GM13976 (cell line): ENCODE measurements around the gene TSSC4.

Experiments used
- DNase-seq: peaks from one replicate; pipeline ENCODE4 v3.0.0; 2012; ENCODE audit warnings: low spot score
- in situ Hi-C: fragments of 300-500 bp; cut with MboI; formaldehyde crosslinking; loops from one replicate; pipeline ENCODE4 v1.12.0; 2022; ENCODE audit warnings: low sequenced_read_pairs, mixed read lengths, inconsistent platforms; ENCODE audit not compliant: unreplicated experiment
- TF ChIP-seq, protein P1 (sequence below): IDR thresholded peaks from 2 replicates; pipeline ENCODE4 v1.5.1; 2012; ENCODE audit warnings: borderline replicate concordance, mild to moderate bottlenecking; ENCODE audit not compliant: insufficient read depth; ENCODE audit errors: extremely low read depth, missing control alignments, control extremely low read depth

TSSC4 gene

GRCh38 chr11:2377511-2378443, 22.8 kb upstream of the TSSC4 start:
- in situ Hi-C loops: no loop called here
- TF ChIP-seq, protein P1, sequence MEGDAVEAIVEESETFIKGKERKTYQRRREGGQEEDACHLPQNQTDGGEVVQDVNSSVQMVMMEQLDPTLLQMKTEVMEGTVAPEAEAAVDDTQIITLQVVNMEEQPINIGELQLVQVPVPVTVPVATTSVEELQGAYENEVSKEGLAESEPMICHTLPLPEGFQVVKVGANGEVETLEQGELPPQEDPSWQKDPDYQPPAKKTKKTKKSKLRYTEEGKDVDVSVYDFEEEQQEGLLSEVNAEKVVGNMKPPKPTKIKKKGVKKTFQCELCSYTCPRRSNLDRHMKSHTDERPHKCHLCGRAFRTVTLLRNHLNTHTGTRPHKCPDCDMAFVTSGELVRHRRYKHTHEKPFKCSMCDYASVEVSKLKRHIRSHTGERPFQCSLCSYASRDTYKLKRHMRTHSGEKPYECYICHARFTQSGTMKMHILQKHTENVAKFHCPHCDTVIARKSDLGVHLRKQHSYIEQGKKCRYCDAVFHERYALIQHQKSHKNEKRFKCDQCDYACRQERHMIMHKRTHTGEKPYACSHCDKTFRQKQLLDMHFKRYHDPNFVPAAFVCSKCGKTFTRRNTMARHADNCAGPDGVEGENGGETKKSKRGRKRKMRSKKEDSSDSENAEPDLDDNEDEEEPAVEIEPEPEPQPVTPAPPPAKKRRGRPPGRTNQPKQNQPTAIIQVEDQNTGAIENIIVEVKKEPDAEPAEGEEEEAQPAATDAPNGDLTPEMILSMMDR: no peak
- peak; percentile 86 for DNase-seq

DNA sequence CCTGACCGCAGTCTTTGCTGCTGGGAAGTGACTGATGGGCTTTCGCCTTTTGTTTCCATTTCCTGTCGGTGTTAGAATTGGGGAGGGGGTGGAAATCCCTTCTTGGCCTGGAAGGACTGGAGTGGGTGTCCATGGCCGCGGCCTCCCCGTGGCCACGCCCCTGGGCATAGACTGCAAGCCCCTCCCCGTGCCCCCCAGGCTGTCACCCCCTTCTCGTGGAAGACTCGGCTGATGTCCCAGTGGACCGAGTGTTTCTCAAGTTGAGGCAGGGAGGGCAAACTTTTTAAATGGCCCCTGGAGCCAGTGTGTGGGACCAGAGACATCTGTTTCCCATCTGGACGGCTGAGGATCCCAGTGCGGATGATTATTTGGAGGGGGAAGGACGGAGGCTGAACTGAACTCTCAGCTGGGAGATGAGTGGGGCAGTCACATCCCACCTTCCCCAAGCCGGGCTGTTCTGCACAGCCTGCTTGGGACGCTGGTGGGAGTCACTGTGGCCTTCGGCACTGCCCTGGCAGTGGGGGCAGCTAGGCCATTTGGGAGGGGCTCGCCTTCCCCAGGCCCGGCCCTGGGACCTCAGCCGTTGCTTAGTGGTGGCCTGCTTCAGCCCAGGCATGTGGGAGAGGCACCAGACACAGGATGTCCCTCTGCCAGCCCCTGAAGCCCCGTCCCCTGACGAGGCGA, 21.9 kb upstream of the TSSC4 start:
- TF ChIP-seq, protein P1: no peak
- DNase-seq: no peak
- in situ Hi-C loops: no loop called here

- TF ChIP-seq, protein P1: no peak
- no peak for DNase-seq
- in situ Hi-C loops: no loop called here
Observed at GRCh38 chr11:2379466-2380174, 20.9 kb upstream of the TSSC4 start.

GRCh38 chr11:2380396-2380795, 20.2 kb upstream of the TSSC4 start:
- in situ Hi-C loops: no loop called here
- DNase-seq: no peak
- TF ChIP-seq, protein P1: no peak

- TF ChIP-seq, protein P1: no peak
- in situ Hi-C loops: no loop called here
- peak; percentile 61 for DNase-seq
Observed at GRCh38 chr11:2380807-2381350, 19.7 kb upstream of the TSSC4 start.

DNA sequence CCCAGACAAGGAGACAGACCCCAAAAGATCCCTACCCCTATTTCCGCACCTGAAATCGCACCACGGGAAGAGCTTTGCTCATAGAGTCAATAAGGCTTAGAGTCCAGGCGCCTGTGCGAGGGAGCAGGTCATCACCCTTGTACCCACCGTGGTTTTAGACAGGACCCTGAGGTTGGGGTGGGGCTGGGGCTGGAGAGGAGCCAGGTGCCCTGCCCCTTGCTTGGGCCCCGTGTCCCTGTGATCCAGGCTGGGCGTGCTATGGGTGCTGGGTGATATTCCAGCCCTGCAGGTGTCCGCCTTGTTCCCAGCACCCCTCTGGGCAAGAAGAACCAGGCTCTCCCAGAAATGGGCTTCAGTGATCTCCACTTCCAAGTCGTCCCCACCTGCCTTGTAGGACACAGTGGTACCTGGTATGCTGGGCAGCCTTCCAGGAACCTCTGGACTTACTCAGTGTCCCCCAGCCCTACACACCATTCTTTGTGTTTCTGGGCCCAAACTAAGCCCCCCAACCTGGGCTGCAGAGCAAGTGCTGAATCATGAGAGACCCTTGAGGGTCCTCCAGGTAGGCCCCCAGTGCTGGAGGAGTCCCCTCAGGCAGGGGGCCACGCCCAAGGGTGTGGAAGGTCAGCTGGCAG, 18.9 kb upstream of the TSSC4 start:
- TF ChIP-seq, protein P1: no peak
- in situ Hi-C loops: no loop called here
- DNase-seq: no peak
